IPS-20b (cell line): ENCODE results near the gene SPATA21.
"Not testable (repeated sequence)": the region's sequence is repeated elsewhere in the genome, so short reads cannot be mapped to it uniquely, and the experiment has no call there.

Source experiments
- H3K27ac ChIP-seq: one replicate; pipeline ENCODE4 v1.5.1; 2013; ENCODE audit warnings: low read length
- H3K27me3 ChIP-seq: 2 replicates; pipeline ENCODE4 v1.6.1; 2013; ENCODE audit warnings: mild to moderate bottlenecking, low read length, inconsistent platforms; ENCODE audit not compliant: insufficient read depth
- H3K36me3 ChIP-seq: 2 replicates; pipeline ENCODE4 v1.6.1; 2013; ENCODE audit warnings: low read depth, mild to moderate bottlenecking, inconsistent platforms, low read length, moderate library complexity; ENCODE audit not compliant: insufficient read depth
- H3K4me1 ChIP-seq: 2 replicates; pipeline ENCODE4 v1.6.1; 2013; ENCODE audit warnings: mild to moderate bottlenecking, control low read depth, inconsistent platforms, low read length, moderate library complexity; ENCODE audit not compliant: insufficient read depth
- H3K4me3 ChIP-seq: 2 replicates; pipeline ENCODE4 v1.5.1; 2013; ENCODE audit warnings: mild to moderate bottlenecking, low read length, inconsistent platforms
- H3K9ac ChIP-seq: 2 replicates; pipeline ENCODE4 v1.6.1; 2013; ENCODE audit warnings: low read depth, mild to moderate bottlenecking, inconsistent platforms, low read length, moderate library complexity
- H3K9me3 ChIP-seq: 2 replicates; pipeline ENCODE4 v1.6.1; 2013; ENCODE audit warnings: mild to moderate bottlenecking, low read depth, low read length, inconsistent platforms; ENCODE audit not compliant: insufficient read depth

SPATA21 gene

GRCh38 chr1:16436946-16437474 lies at the start of gene SPATA21:
Gene SPATA21, minus strand, starts transcription at chr1:16437424. Its CDS starts 6,053 bp downstream, at chr1:16431371.
- Histone ChIP-seq H3K9me3 (no peaks in the 10 kb centered on the region), H3K4me1 (no peaks in the 10 kb centered on the region), H3K36me3 (no peaks in the 10 kb centered on the region), H3K27me3 (no peaks in the 10 kb centered on the region), H3K4me3 (no peak within 1 kb of the TSS), H3K9ac (no peak within 1 kb of the TSS), H3K27ac (no peak within 1 kb of the TSS)

- not testable (repeated sequence) for H3K4me3 ChIP-seq, H3K36me3 ChIP-seq, H3K9me3 ChIP-seq, H3K9ac ChIP-seq, H3K4me1 ChIP-seq, H3K27me3 ChIP-seq, H3K27ac ChIP-seq
These were observed 49.8 kb upstream of the SPATA21 start for GRCh38 chr1:16487011-16487410.

- H3K27me3 ChIP-seq, H3K27ac ChIP-seq, H3K9me3 ChIP-seq, H3K9ac ChIP-seq, H3K4me1 ChIP-seq, H3K4me3 ChIP-seq, H3K36me3 ChIP-seq: not testable (repeated sequence)
These were observed 49.1 kb upstream of the SPATA21 start for GRCh38 chr1:16486316-16486715.

- Histone ChIP-seq H3K9me3 (no peaks in the 10 kb centered on the region), H3K4me3 (no peak overlapping the region), H3K27ac (no peak overlapping the region), H3K36me3 (peaks cover 11% of the 10 kb centered on the region), H3K27me3 (no peaks in the 10 kb centered on the region), H3K4me1 (no peaks in the 10 kb centered on the region), H3K9ac (no peak overlapping the region)
These were observed 47.7 kb upstream of the SPATA21 start for GRCh38 chr1:16484931-16485330.

GRCh38 chr1:16484501-16484835 lies 47.2 kb upstream of the SPATA21 start:
- no peaks in the 10 kb centered on the region for H3K4me1 ChIP-seq
- no peak overlapping the region for H3K4me3 ChIP-seq
- peaks cover 11% of the 10 kb centered on the region for H3K36me3 ChIP-seq
- H3K27me3 ChIP-seq, result no peaks in the 10 kb centered on the region
- no peak overlapping the region for H3K9ac ChIP-seq
- H3K27ac ChIP-seq, result no peak overlapping the region
- no peaks in the 10 kb centered on the region for H3K9me3 ChIP-seq

GRCh38 chr1:16483639-16484500 lies 46.6 kb upstream of the SPATA21 start:
- H3K9me3 ChIP-seq, H3K4me1 ChIP-seq, H3K27ac ChIP-seq, H3K27me3 ChIP-seq, H3K9ac ChIP-seq, H3K4me3 ChIP-seq: not testable (repeated sequence)
- H3K36me3 ChIP-seq, result peaks cover 11% of the 10 kb centered on the region

GRCh38 chr1:16483146-16483545 lies 45.9 kb upstream of the SPATA21 start:
- peaks cover 11% of the 10 kb centered on the region for H3K36me3 ChIP-seq
- H3K4me1 ChIP-seq, H3K27me3 ChIP-seq, H3K27ac ChIP-seq, H3K4me3 ChIP-seq, H3K9me3 ChIP-seq, H3K9ac ChIP-seq: not testable (repeated sequence)

- no peak overlapping the region for H3K27ac ChIP-seq
- H3K4me1 ChIP-seq, result no peaks in the 10 kb centered on the region
- H3K9ac ChIP-seq, result no peak overlapping the region
- H3K36me3 ChIP-seq, result peaks cover 20% of the 10 kb centered on the region
- no peak overlapping the region for H3K4me3 ChIP-seq
- no peaks in the 10 kb centered on the region for H3K9me3 ChIP-seq
- H3K27me3 ChIP-seq, result no peaks in the 10 kb centered on the region
These were observed 40.9 kb upstream of the SPATA21 start for GRCh38 chr1:16478091-16478490.

GRCh38 chr1:16475771-16476770 lies 38.8 kb upstream of the SPATA21 start:
- peaks cover 26% of the 10 kb centered on the region for H3K36me3 ChIP-seq
- H3K4me1 ChIP-seq, H3K27me3 ChIP-seq, H3K9ac ChIP-seq, H3K4me3 ChIP-seq, H3K9me3 ChIP-seq, H3K27ac ChIP-seq: not testable (repeated sequence)

- H3K27me3 ChIP-seq, H3K4me1 ChIP-seq, H3K9ac ChIP-seq, H3K9me3 ChIP-seq, H3K27ac ChIP-seq, H3K4me3 ChIP-seq: not testable (repeated sequence)
- peaks cover 19% of the 10 kb centered on the region for H3K36me3 ChIP-seq
These were observed 37.7 kb upstream of the SPATA21 start for GRCh38 chr1:16474891-16475290.

- Histone ChIP-seq H3K27me3 (no peaks in the 10 kb centered on the region), H3K36me3 (peaks cover 19% of the 10 kb centered on the region), H3K9ac (no peak overlapping the region), H3K27ac (no peak overlapping the region), H3K4me3 (no peak overlapping the region), H3K4me1 (no peaks in the 10 kb centered on the region), H3K9me3 (no peaks in the 10 kb centered on the region)
These were observed 37.1 kb upstream of the SPATA21 start for GRCh38 chr1:16474166-16474800.
